Neural progenitor cell (in vitro differentiated cells): ENCODE results near the gene MDN1.

Source experiments
- CTCF ChIP-seq: fragments of 200-600 bp; sonication (generic); IDR thresholded peaks from 2 replicates; pipeline ENCODE4 v1.5.1; 2017; ENCODE audit warnings: antibody characterized with exemption, mild to moderate bottlenecking
- EZH2 ChIP-seq: fragments of 200-600 bp; sonication (generic); IDR thresholded peaks from 2 replicates; pipeline ENCODE4 v1.6.1; 2017; ENCODE audit warnings: antibody characterized with exemption, mild to moderate bottlenecking, moderate library complexity
- EZH2phosphoT487 ChIP-seq: fragments of 200-600 bp; sonication (generic); IDR thresholded peaks from 2 replicates; pipeline ENCODE4 v1.6.1; 2017; ENCODE audit warnings: antibody characterized with exemption

GRCh38 chr6:89794324-89794723 lies 25.3 kb downstream of the MDN1 start:
- TF ChIP-seq EZH2 (no peak), CTCF (no peak), EZH2phosphoT487 (no peak)
